K562 (cell line): Measurements from ENCODE around the gene RNF207. TPM values are rescaled to one million over a fixed set of nuclear protein-coding genes. Genes with fewer than 3 reads are reported as not detected.

ENCODE experiments used
- BRD9 ChIP-seq: fragments of 450-650 bp; IDR thresholded peaks from 2 replicates; pipeline ENCODE4 v1.6.1; 2018; ENCODE audit warnings: low read depth; ENCODE audit not compliant: partially characterized antibody
- DPF2 ChIP-seq: fragments of 450-650 bp; IDR thresholded peaks from 2 replicates; pipeline ENCODE4 v1.6.1; 2016
- ETV5 ChIP-seq: sonication (generic); formaldehyde crosslinking; IDR thresholded peaks from 2 replicates; pipeline ENCODE4 v1.4.0; 2020; ENCODE audit warnings: low read depth, mild to moderate bottlenecking, missing genetic modification reagents
- HDAC1 ChIP-seq, 2 experiments: fragments of 450-650 bp; IDR thresholded peaks; 2 replicates each; pipeline ENCODE4 v1.6.1; 2016 to 2017; ENCODE audit warnings: inconsistent platforms in 1 of 2, mild to moderate bottlenecking in 1 of 2, moderate library complexity in 1 of 2
- HNRNPLL ChIP-seq: fragments of 200-400 bp; formaldehyde crosslinking; IDR thresholded peaks from 2 replicates; pipeline ENCODE4 v1.6.1; 2017; ENCODE audit warnings: low read length, low read depth, mild to moderate bottlenecking; ENCODE audit not compliant: poor library complexity, severe bottlenecking
- KDM1A ChIP-seq, 2 experiments: fragments of 450-650 bp; IDR thresholded peaks; 2 replicates each; pipeline ENCODE4 v1.6.1; 2016; ENCODE audit warnings: mild to moderate bottlenecking in 2 of 2
- MTA1 ChIP-seq: fragments of 450-650 bp; IDR thresholded peaks from 2 replicates; pipeline ENCODE4 v1.6.1; 2017; ENCODE audit warnings: borderline replicate concordance
- RBM25 ChIP-seq: fragments of 200-400 bp; formaldehyde crosslinking; IDR thresholded peaks from 2 replicates; pipeline ENCODE4 v1.6.1; 2018; ENCODE audit warnings: low read length, low read depth, moderate library complexity; ENCODE audit not compliant: severe bottlenecking
- SAFB2 ChIP-seq: fragments of 200-400 bp; formaldehyde crosslinking; IDR thresholded peaks from 2 replicates; pipeline ENCODE4 v1.6.1; 2018; ENCODE audit warnings: borderline replicate concordance, low read length, low read depth, moderate library complexity; ENCODE audit not compliant: severe bottlenecking
- TEAD1 ChIP-seq, 2 experiments: fragments of 450-650 bp in 1 of 2; sonication (generic) in 1 of 2; formaldehyde crosslinking; IDR thresholded peaks; 2 replicates each; pipeline versions ENCODE4 v1.4.0 to v1.8.0; 2020 to 2022; ENCODE audit warnings: mild to moderate bottlenecking in 2 of 2, missing genetic modification reagents in 1 of 2
- ZNF282 ChIP-seq: sonication (generic); formaldehyde crosslinking; IDR thresholded peaks from 2 replicates; pipeline ENCODE4 v1.8.1; 2023; ENCODE audit warnings: missing genetic modification reagents
- polyA plus RNA-seq, 8 experiments: library from polyadenylated mRNA; depleted of rRNA in 4 of 8; stranded (reverse) in 5 of 8; unstranded in 3 of 8; fragments of >200 nt; fragmentation: Nextera tagmentation in 2 of 8; fragmentation: Illumina TruSeq in 1 of 8; extraction: Ambion mirVana in 2 of 8; extraction: Trizol in 1 of 8; gene quantifications; 2 replicates each; pipeline versions ENCODE4 v1.2.1 to v1.2.3, GENCODE V29; 2011 to 2014; ENCODE audit warnings: inconsistent platforms in 1 of 8, missing spikeins in 1 of 8
- total RNA-seq, 7 experiments: library from RNA; depleted of rRNA in 6 of 7; stranded (reverse); fragments of >200 nt in 6 of 7; fragmentation: Illumina TruSeq in 2 of 7; extraction: Trizol in 2 of 7; gene quantifications; 2 replicates each; pipeline versions ENCODE4 v1.2.1 to v1.2.3, GENCODE V29; 2011 to 2021; ENCODE audit warnings: low replicate concordance in 1 of 7
- TF ChIP-seq, protein P1 (sequence below): fragments of 450-650 bp; IDR thresholded peaks from 2 replicates; pipeline ENCODE4 v1.6.1; 2014; ENCODE audit warnings: low read depth, mild to moderate bottlenecking, moderate library complexity, borderline replicate concordance

Gene RNF207
- total and polyA plus RNA-seq, 9 of the 15 experiments (the other 6 are each of a cell fraction or from before 2014, with no cell fraction given) = 2.7 to 30.6 (median 12.9) TPM

- TF ChIP-seq, protein P1, sequence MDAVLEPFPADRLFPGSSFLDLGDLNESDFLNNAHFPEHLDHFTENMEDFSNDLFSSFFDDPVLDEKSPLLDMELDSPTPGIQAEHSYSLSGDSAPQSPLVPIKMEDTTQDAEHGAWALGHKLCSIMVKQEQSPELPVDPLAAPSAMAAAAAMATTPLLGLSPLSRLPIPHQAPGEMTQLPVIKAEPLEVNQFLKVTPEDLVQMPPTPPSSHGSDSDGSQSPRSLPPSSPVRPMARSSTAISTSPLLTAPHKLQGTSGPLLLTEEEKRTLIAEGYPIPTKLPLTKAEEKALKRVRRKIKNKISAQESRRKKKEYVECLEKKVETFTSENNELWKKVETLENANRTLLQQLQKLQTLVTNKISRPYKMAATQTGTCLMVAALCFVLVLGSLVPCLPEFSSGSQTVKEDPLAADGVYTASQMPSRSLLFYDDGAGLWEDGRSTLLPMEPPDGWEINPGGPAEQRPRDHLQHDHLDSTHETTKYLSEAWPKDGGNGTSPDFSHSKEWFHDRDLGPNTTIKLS = 0 out of 2 replicates have a peak, but pooled peaks have one; percentile 14
- peak; percentile 35; the same call in 1 of the 2 replicates for TF ChIP-seq DPF2
- TF ChIP-seq HNRNPLL = peak; percentile 58
- peak; percentile 91 for TF ChIP-seq RBM25
- TF ChIP-seq KDM1A (IDR thresholded peaks at IDR 0.05) = peak; percentile 81 to 88; a peak in 3 of 4 replicates
- peak; percentile 76 for TF ChIP-seq BRD9
- no peak for TF ChIP-seq SAFB2
- no peak for TF ChIP-seq ETV5 (CRISPR knock-in tag)
- 0 out of 2 replicates have a peak, but pooled peaks have one; percentile 16 for TF ChIP-seq MTA1
- TF ChIP-seq TEAD1 (CRISPR knock-in tag; IDR thresholded peaks at IDR 0.05) = peak in 1 of 2 experiments; percentile 24; a peak in 1 of 4 replicates
- TF ChIP-seq HDAC1 (IDR thresholded peaks at IDR 0.05) = peak in 1 of 2 experiments; percentile 26; a peak in 1 of 4 replicates
- peak; percentile 57; the same call in 1 of the 2 replicates for TF ChIP-seq ZNF282 (CRISPR knock-in tag)
Observed at GRCh38 chr1:6234502-6235295, 28.8 kb downstream of the RNF207 start (continued).
